ENCODE data around the gene AFF3. TPM values are rescaled to one million over a fixed set of nuclear protein-coding genes. Genes with fewer than 3 reads are reported as not detected.

The AFF3 gene
- total and polyA plus RNA-seq, 8 donors, result 1.4 to 78.8 (median 14.7) TPM

GRCh38 chr2:99858951-99859596 lies 283.3 kb downstream of the AFF3 start:
- TF ChIP-seq POLR2A (IDR thresholded peaks at IDR 0.05) (no peak), EP300 (IDR thresholded peaks at IDR 0.05) (no peak), CTCF (IDR thresholded peaks at IDR 0.05) (no peak), POLR2AphosphoS5 (IDR thresholded peaks at IDR 0.05) (no peak)
- intact Hi-C loops (cut with DNase I; ENCODE audit: low total_unique reads), result no loop called here
- Histone ChIP-seq H3K36me3 (no peaks in the 10 kb centered on the region), H3K4me3 (no peak overlapping the region), H3K27ac (no peak overlapping the region), H3K4me1 (peaks cover 0 to 18% (median 8%) of the 10 kb centered on the region in 4 donors), H3K27me3 (no peaks in the 10 kb centered on the region), H3K9me3 (no peaks in the 10 kb centered on the region)
- 79 to 91% (median 85%) methylated on average over 6 of the region's 6 CpGs for WGBS, 5 donors
- no peak for DNase-seq

DNA sequence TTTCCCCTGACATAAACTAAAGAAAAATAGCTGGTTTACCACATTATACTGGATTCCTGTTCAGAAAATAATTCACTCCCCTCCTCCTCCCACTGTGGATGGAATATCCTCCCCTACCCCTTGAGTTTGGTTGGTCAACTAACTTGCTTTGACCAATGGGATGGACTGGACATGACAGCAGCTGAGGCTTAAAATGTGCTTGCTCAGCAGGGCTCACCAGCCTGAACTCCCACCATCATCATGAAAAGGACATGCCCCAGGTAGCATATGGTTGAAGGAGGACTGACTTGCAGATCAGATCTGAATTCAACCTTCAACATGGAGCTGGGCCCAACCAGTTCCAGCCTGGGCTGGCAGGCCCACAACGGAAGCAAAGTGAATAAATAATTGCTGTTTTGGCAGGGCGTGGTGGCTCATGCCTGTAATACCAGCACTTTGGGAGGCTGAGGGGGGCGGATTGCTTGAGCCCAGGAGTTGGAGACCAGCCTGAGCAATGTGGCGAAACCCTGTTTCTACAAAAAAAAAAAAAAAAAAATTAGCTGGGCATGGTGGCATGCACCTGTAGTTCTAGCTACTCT lies 284.4 kb downstream of the AFF3 start:
- no peak overlapping the region for H3K4me3 ChIP-seq
- TF ChIP-seq POLR2A (IDR thresholded peaks at IDR 0.05), result no peak
- TF ChIP-seq EP300 (IDR thresholded peaks at IDR 0.05), result no peak
- no peak for TF ChIP-seq POLR2AphosphoS5 (IDR thresholded peaks at IDR 0.05)
- no peak for TF ChIP-seq CTCF (IDR thresholded peaks at IDR 0.05)
- no peaks in the 10 kb centered on the region for H3K9me3 ChIP-seq
- H3K27ac ChIP-seq, result no peak overlapping the region
- peaks cover 0 to 18% (median 8%) of the 10 kb centered on the region in 4 donors for H3K4me1 ChIP-seq
- DNase-seq, result no peak
- 68 to 90% (median 80%) methylated on average over 4 of the region's 4 CpGs for WGBS, 5 donors
- no peaks in the 10 kb centered on the region for H3K36me3 ChIP-seq
- intact Hi-C loops (cut with DNase I; ENCODE audit: low total_unique reads), result no loop called here
- no peaks in the 10 kb centered on the region for H3K27me3 ChIP-seq

- intact Hi-C loops (cut with DNase I; ENCODE audit: low total_unique reads), result no loop called here
- TF ChIP-seq CTCF (IDR thresholded peaks at IDR 0.05) (no peak), POLR2A (IDR thresholded peaks at IDR 0.05) (no peak), EP300 (IDR thresholded peaks at IDR 0.05) (no peak), POLR2AphosphoS5 (IDR thresholded peaks at IDR 0.05) (no peak)
- no peak for DNase-seq
- Histone ChIP-seq H3K36me3 (no peaks in the 10 kb centered on the region), H3K9me3 (no peaks in the 10 kb centered on the region), H3K27ac (no peak overlapping the region), H3K4me1 (peaks cover 0 to 18% (median 7%) of the 10 kb centered on the region in 4 donors), H3K4me3 (no peak overlapping the region), H3K27me3 (no peaks in the 10 kb centered on the region)
- WGBS, 5 donors, result 79 to 90% (median 85%) methylated on average over 1 of the region's 1 CpG
Observed at GRCh38 chr2:99857372-99857771, 285.0 kb downstream of the AFF3 start.

GRCh38 chr2:99856119-99856518 lies 286.3 kb downstream of the AFF3 start:
- Histone ChIP-seq H3K9me3 (no peaks in the 10 kb centered on the region), H3K4me3 (no peak overlapping the region), H3K36me3 (no peaks in the 10 kb centered on the region), H3K4me1 (peaks cover 0 to 5% (median 2%) of the 10 kb centered on the region in 4 donors), H3K27me3 (no peaks in the 10 kb centered on the region), H3K27ac (no peak overlapping the region)
- intact Hi-C loops (cut with DNase I; ENCODE audit: low total_unique reads), result no loop called here
- 84 to 96% (median 91%) methylated on average over 1 of the region's 1 CpG for WGBS, 5 donors
- TF ChIP-seq EP300 (IDR thresholded peaks at IDR 0.05), result no peak
- no peak for TF ChIP-seq POLR2A (IDR thresholded peaks at IDR 0.05)
- no peak for TF ChIP-seq CTCF (IDR thresholded peaks at IDR 0.05)
- TF ChIP-seq POLR2AphosphoS5 (IDR thresholded peaks at IDR 0.05), result no peak
- DNase-seq, result no peak

Data from stomach (tissue), 9 donors.